ENCODE results near the gene TRMT11. TPM values are rescaled to one million over a fixed set of nuclear protein-coding genes. Genes with fewer than 3 reads are reported as not detected.

Gene TRMT11
- total RNA-seq, 2 experiments from 2014 or later = 21.6 to 22.5 TPM

DNA sequence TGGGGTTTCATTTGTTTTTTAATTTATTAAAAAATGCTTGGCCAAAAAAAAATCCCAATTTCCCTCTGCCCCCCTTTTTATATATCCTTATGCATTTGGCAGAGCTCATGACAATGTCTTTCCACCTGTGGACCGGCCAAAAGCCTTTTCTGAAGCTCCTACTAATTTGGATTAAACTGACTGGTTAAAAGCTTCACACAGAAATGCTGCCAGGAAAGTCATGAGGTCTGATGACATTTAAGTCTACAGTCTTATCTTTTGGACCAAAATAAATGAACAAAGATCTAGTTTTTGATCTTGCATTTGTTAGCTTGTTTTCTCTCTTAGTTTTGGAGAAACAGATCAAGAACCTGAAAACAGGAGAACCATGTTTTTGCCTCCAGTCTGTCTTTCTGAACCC, 66.1 kb downstream of the TRMT11 start:
- Mint-ChIP-seq H3K36me3 (ENCODE audit: low read depth) (peaks cover 29% of the 10 kb centered on the region), H3K4me3 (no peak overlapping the region), H3K27ac (no peak overlapping the region), H3K4me1 (ENCODE audit: low read depth) (no peaks in the 10 kb centered on the region), H3K9me3 (no peaks in the 10 kb centered on the region), H3K27me3 (no peaks in the 10 kb centered on the region)
- DNase-seq = no peak
- no peaks in the 10 kb centered on the region for H3K27me3 ChIP-seq (ENCODE audit: control insufficient read depth in 1 of 2, insufficient read depth in 2 of 2, low read length in 2 of 2)
- no peak overlapping the region for H3K27ac ChIP-seq (ENCODE audit: low read depth in 1 of 2, low read length in 2 of 2)
- ChIA-PET POLR2A (no interaction called here), CTCF (no interaction called here)
- H3K36me3 ChIP-seq (ENCODE audit: insufficient read depth, low read length) = no peaks in the 10 kb centered on the region
- intact Hi-C loops (cut with DNase I, micrococcal nuclease) = no loop called here
- no peak overlapping the region for H3K4me3 ChIP-seq (ENCODE audit: low read length)
- no peak for TF ChIP-seq CTCF (IDR thresholded peaks at IDR 0.05)
- no peak for ATAC-seq (ENCODE audit: poor library complexity)
- no peaks in the 10 kb centered on the region for H3K4me1 ChIP-seq (ENCODE audit: insufficient read depth, low read length)
- H3K9me3 ChIP-seq (ENCODE audit: control insufficient read depth in 1 of 2, insufficient read depth in 1 of 2, low read length in 2 of 2) = no peaks in the 10 kb centered on the region

GRCh38 chr6:126054258-126054702, 67.9 kb downstream of the TRMT11 start:
- H3K27me3 ChIP-seq (ENCODE audit: control insufficient read depth in 1 of 2, insufficient read depth in 2 of 2, low read length in 2 of 2) = no peaks in the 10 kb centered on the region
- ChIA-PET POLR2A (no interaction called here), CTCF (interaction anchor here (0.7 kb wide), 1 partner anchor 18 kb away, joined by 4 read pairs; no protein-coding TSS in a partner anchor)
- H3K27ac ChIP-seq (ENCODE audit: low read depth in 1 of 2, low read length in 2 of 2) = no peak overlapping the region
- Mint-ChIP-seq H3K9me3 (no peaks in the 10 kb centered on the region), H3K27ac (no peak overlapping the region), H3K27me3 (no peaks in the 10 kb centered on the region), H3K36me3 (ENCODE audit: low read depth) (peaks cover 23% of the 10 kb centered on the region), H3K4me3 (no peak overlapping the region), H3K4me1 (ENCODE audit: low read depth) (no peaks in the 10 kb centered on the region)
- H3K4me1 ChIP-seq (ENCODE audit: insufficient read depth, low read length) = no peaks in the 10 kb centered on the region
- H3K9me3 ChIP-seq (ENCODE audit: control insufficient read depth in 1 of 2, insufficient read depth in 1 of 2, low read length in 2 of 2) = no peaks in the 10 kb centered on the region
- intact Hi-C loops (cut with DNase I, micrococcal nuclease) = no loop called here
- no peak for TF ChIP-seq CTCF (IDR thresholded peaks at IDR 0.05)
- ATAC-seq (ENCODE audit: poor library complexity) = no peak
- DNase-seq = no peak
- H3K4me3 ChIP-seq (ENCODE audit: low read length) = no peak overlapping the region
- H3K36me3 ChIP-seq (ENCODE audit: insufficient read depth, low read length) = no peaks in the 10 kb centered on the region

- Histone ChIP-seq H3K9me3 (ENCODE audit: control insufficient read depth in 1 of 2, insufficient read depth in 1 of 2, low read length in 2 of 2) (no peaks in the 10 kb centered on the region), H3K4me3 (ENCODE audit: low read length) (no peak overlapping the region), H3K36me3 (ENCODE audit: insufficient read depth, low read length) (no peaks in the 10 kb centered on the region), H3K27ac (ENCODE audit: low read depth in 1 of 2, low read length in 2 of 2) (no peak overlapping the region), H3K4me1 (ENCODE audit: insufficient read depth, low read length) (no peaks in the 10 kb centered on the region), H3K27me3 (ENCODE audit: control insufficient read depth in 1 of 2, insufficient read depth in 2 of 2, low read length in 2 of 2) (no peaks in the 10 kb centered on the region)
- Mint-ChIP-seq H3K9me3 (no peaks in the 10 kb centered on the region), H3K27ac (no peak overlapping the region), H3K4me3 (no peak overlapping the region), H3K4me1 (ENCODE audit: low read depth) (no peaks in the 10 kb centered on the region), H3K36me3 (ENCODE audit: low read depth) (peaks cover 29% of the 10 kb centered on the region), H3K27me3 (no peaks in the 10 kb centered on the region)
- ATAC-seq (ENCODE audit: poor library complexity) = no peak
- intact Hi-C loops (cut with DNase I, micrococcal nuclease) = no loop called here
- ChIA-PET CTCF (interaction anchor here (0.7 kb wide), 1 partner anchor 17 kb away, joined by 4 read pairs; no protein-coding TSS in a partner anchor), POLR2A (no interaction called here)
- no peak for DNase-seq
- TF ChIP-seq CTCF (IDR thresholded peaks at IDR 0.05) = no peak
Observed at GRCh38 chr6:126054802-126055201, 68.5 kb downstream of the TRMT11 start.
